Measurements from ENCODE around the gene RALB. TPM values are rescaled to one million over a fixed set of nuclear protein-coding genes. Genes with fewer than 3 reads are reported as not detected.

The RALB gene, protein sequence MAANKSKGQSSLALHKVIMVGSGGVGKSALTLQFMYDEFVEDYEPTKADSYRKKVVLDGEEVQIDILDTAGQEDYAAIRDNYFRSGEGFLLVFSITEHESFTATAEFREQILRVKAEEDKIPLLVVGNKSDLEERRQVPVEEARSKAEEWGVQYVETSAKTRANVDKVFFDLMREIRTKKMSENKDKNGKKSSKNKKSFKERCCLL
- 10 to 100 TPM; 26.3 to 44.6 (median 40.0) TPM for total RNA-seq
- polyA plus RNA-seq: 10 to 100 TPM; 27.5 to 87.4 (median 52.7) TPM
- long read RNA-seq, donor 1, transcript RALB-201 (5 exons, 2,344 nt): major isoform, 9 of 20 reads
- long read RNA-seq, donor 1, partial matches to known transcripts: 9 of 20 reads
- long read RNA-seq, donor 1, other reads (novel, unspliced or antisense): 0 of 20 reads
- long read RNA-seq, donor 2, transcript RALB-201 (5 exons, 2,344 nt): major isoform, 15 of 28 reads
- long read RNA-seq, donor 2, transcript RALB-203 (5 exons, 1,252 nt): minor isoform, 8 of 28 reads
- long read RNA-seq, donor 2, partial matches to known transcripts: 5 of 28 reads
- long read RNA-seq, donor 2, other reads (novel, unspliced or antisense): 0 of 28 reads
- long read RNA-seq, donor 3, transcript RALB-201 (5 exons, 2,344 nt): major isoform, 7 of 10 reads
- long read RNA-seq, donor 3, partial matches to known transcripts: 0 of 10 reads
- long read RNA-seq, donor 3, other reads (novel, unspliced or antisense): 0 of 10 reads
- long read RNA-seq, donor 4, partial matches to known transcripts: 0 of 3 reads
- long read RNA-seq, donor 4, other reads (novel, unspliced or antisense): 0 of 3 reads
- long read RNA-seq, donor 5, transcript RALB-201 (5 exons, 2,344 nt): major isoform, 8 of 33 reads
- long read RNA-seq, donor 5, transcript RALB-203 (5 exons, 1,252 nt): major isoform, 8 of 33 reads
- long read RNA-seq, donor 5, partial matches to known transcripts: 17 of 33 reads
- long read RNA-seq, donor 5, other reads (novel, unspliced or antisense): 0 of 33 reads
- long read RNA-seq, donor 6: 0 reads
- long read RNA-seq, donor 7, transcript RALB-201 (5 exons, 2,344 nt): major isoform, 14 of 42 reads
- long read RNA-seq, donor 7, transcript RALB-203 (5 exons, 1,252 nt): minor isoform, 11 of 42 reads
- long read RNA-seq, donor 7, partial matches to known transcripts: 17 of 42 reads
- long read RNA-seq, donor 7, other reads (novel, unspliced or antisense): 0 of 42 reads
- long read RNA-seq, donor 8, transcript RALB-201 (5 exons, 2,344 nt): major isoform, 10 of 39 reads
- long read RNA-seq, donor 8, transcript RALB-203 (5 exons, 1,252 nt): minor isoform, 5 of 39 reads
- long read RNA-seq, donor 8, partial matches to known transcripts: 24 of 39 reads
- long read RNA-seq, donor 8, other reads (novel, unspliced or antisense): 0 of 39 reads
- long read RNA-seq, donor 9, transcript RALB-201 (5 exons, 2,344 nt): major isoform, 8 of 31 reads
- long read RNA-seq, donor 9, transcript RALB-203 (5 exons, 1,252 nt): major isoform, 8 of 31 reads
- long read RNA-seq, donor 9, partial matches to known transcripts: 15 of 31 reads
- long read RNA-seq, donor 9, other reads (novel, unspliced or antisense): 0 of 31 reads
- long read RNA-seq, donor 10, transcript RALB-201 (5 exons, 2,344 nt): major isoform, 6 of 10 reads
- long read RNA-seq, donor 10, partial matches to known transcripts: 0 of 10 reads
- long read RNA-seq, donor 10, other reads (novel, unspliced or antisense): 0 of 10 reads

DNA sequence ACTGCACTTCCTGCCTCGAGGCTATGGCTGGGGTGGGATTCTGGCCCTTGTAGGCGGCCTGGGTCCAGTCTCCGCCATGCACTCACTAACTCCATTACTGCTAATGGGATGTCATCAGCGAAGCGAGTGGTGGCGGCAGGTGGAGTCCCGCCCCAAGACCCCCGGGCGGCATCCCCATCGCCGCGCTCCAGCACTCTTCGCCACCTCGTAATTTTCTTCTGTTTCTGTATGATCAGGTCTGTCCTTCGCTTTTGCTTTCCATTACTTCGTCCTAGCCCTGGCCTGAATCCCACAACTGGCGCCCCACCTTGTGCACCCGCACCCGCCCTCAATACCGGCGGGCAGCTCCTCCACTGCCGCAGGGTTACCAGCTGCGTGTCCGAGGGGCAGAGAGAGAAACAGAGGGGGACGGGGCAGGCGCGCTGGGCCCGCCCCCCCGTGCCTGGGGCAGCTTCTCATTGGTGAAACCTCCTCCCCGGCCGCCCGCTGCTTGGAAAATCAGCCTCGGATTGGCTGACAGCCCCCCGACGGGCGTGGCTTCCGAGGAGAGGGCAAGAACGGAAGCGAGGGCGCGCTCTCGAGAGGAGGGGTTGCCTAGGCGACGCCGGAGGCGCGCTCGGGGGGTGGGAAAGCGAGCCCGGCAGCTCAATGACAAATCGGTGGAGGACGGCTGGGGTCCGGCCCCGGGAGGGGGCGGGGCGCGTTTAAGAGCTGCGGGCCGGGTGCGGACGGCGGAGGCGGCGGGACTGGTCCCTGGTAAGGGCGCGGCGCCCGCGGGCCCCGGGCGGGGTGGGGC is at the start of gene RALB:
RALB (plus strand) TSS at position 628 of the 796 bp plus-strand sequence. CDS start 25,813 bp downstream, outside the sequence.
- Histone ChIP-seq H3K4me1 (peaks cover 8 to 42% (median 28%) of the 10 kb centered on the region in 4 donors), H3K36me3 (no peaks in the 10 kb centered on the region), H3K27me3 (no peaks in the 10 kb centered on the region), H3K4me3 (peak within 1 kb of the TSS; percentile 66 to 98 (median 85)), H3K27ac (peak within 1 kb of the TSS; percentile 88 to 97 (median 92)), H3K9me3 (no peaks in the 10 kb centered on the region)
- intact Hi-C loops (cut with DNase I; ENCODE audit: low total_unique reads): no loop called here
- TF ChIP-seq, protein P1, sequence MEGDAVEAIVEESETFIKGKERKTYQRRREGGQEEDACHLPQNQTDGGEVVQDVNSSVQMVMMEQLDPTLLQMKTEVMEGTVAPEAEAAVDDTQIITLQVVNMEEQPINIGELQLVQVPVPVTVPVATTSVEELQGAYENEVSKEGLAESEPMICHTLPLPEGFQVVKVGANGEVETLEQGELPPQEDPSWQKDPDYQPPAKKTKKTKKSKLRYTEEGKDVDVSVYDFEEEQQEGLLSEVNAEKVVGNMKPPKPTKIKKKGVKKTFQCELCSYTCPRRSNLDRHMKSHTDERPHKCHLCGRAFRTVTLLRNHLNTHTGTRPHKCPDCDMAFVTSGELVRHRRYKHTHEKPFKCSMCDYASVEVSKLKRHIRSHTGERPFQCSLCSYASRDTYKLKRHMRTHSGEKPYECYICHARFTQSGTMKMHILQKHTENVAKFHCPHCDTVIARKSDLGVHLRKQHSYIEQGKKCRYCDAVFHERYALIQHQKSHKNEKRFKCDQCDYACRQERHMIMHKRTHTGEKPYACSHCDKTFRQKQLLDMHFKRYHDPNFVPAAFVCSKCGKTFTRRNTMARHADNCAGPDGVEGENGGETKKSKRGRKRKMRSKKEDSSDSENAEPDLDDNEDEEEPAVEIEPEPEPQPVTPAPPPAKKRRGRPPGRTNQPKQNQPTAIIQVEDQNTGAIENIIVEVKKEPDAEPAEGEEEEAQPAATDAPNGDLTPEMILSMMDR (IDR thresholded peaks at IDR 0.05): no peak
- TF ChIP-seq EP300 (IDR thresholded peaks at IDR 0.05) (no peak), POLR2A (IDR thresholded peaks at IDR 0.05) (peak in 1 of 4 donors; percentile 28), POLR2AphosphoS5 (IDR thresholded peaks at IDR 0.05) (peak in 2 of 3 donors; percentile 78 to 85)
- WGBS, 5 donors: 0 to 2% (median 1%) methylated on average over 44 to 71 of the region's 71 CpGs
- DNase-seq: peak; percentile 100

DNA sequence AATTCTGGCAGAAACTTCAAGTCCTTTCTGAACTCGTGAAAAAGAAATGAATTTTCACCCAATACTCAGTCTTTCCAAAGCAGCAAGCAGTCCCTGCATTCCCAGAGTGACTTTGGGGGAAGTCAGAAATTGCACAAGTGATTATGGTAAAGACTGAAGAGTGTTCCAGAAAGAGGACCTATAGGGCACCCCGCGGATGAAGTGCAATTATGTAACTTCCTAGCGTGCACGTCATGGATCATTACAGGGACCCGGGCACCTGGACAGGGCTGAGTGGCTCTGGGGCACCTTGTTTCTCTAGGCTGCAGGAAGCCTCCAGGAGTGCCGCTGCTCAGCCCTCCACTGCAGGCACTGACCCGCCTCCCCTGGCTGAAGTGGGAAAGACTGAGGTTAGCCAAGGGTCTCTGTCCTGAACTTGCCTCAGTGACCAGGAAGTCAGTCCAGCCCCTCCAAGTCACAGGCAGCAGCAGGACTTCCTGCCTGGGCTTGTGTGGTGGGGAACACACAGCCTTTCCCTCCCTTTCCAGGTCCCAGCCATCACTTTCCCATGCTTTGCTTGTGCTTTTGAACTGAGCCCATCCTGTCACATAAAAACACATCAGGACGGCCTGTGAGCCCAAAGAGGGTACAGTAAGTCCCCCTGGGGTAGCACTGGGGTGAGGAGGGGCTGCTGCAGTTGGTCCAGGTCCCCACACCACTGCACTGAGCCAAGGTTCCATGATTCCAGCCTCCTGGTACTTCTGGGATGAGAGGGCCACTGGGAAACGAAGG is 49.2 kb upstream of the RALB start:
- intact Hi-C loops (cut with DNase I; ENCODE audit: low total_unique reads): no loop called here
- Histone ChIP-seq H3K4me3 (no peak overlapping the region), H3K9me3 (peaks cover 0 to 2% (median under 1%) of the 10 kb centered on the region in 4 donors), H3K27me3 (no peaks in the 10 kb centered on the region), H3K36me3 (no peaks in the 10 kb centered on the region), H3K27ac (peak overlapping the region in 2 of 5 donors; percentile 26 to 54), H3K4me1 (peaks cover 0 to 15% (median 0%) of the 10 kb centered on the region in 4 donors)
- WGBS, 5 donors: 62 to 74% (median 71%) methylated on average over 9 to 10 of the region's 10 CpGs
- TF ChIP-seq POLR2AphosphoS5 (IDR thresholded peaks at IDR 0.05): no peak
- no peak for TF ChIP-seq EP300 (IDR thresholded peaks at IDR 0.05)
- TF ChIP-seq POLR2A (IDR thresholded peaks at IDR 0.05): no peak
- TF ChIP-seq, protein P1 (IDR thresholded peaks at IDR 0.05): no peak
- peak in 1 of 2 donors; percentile 26 for DNase-seq

DNA sequence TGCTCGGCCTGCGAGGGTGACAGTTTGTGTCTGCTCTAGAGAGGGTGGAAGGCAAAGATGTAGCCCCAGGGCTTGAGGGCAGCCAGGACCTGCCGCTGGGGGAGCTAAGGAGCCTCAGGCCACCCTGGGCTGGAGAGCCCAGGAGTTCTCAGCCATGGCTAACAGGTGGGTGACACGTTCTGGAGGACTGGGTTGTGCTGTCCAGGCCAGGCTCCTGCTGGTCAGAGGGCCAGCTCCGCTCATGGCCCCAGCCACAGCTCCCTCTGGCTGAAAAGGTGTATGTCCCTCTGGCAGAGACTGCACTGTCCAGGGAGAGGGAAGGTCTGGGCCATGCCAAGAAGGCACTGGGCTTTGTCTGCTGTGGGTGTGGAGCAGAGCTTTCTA is 48.6 kb upstream of the RALB start:
- H3K36me3 ChIP-seq: no peaks in the 10 kb centered on the region

More for the DNA sequence above, 48.6 kb upstream of the RALB start:
- Histone ChIP-seq H3K27me3 (no peaks in the 10 kb centered on the region), H3K27ac (peak overlapping the region in 2 of 5 donors; percentile 26 to 54), H3K4me3 (no peak overlapping the region), H3K4me1 (peaks cover 0 to 15% (median 0%) of the 10 kb centered on the region in 4 donors), H3K9me3 (no peaks in the 10 kb centered on the region)
- DNase-seq: no peak
- intact Hi-C loops (cut with DNase I; ENCODE audit: low total_unique reads): no loop called here
- 58 to 90% (median 80%) methylated on average over 2 to 5 of the region's 5 CpGs for WGBS, 5 donors
- TF ChIP-seq POLR2A (IDR thresholded peaks at IDR 0.05) (no peak), POLR2AphosphoS5 (IDR thresholded peaks at IDR 0.05) (no peak)

All from stomach (tissue), 19 donors.